GM06990 (cell line): Measurements from ENCODE around the gene RACGAP1.

Source experiments
- DNase-seq: peaks from one replicate; pipeline ENCODE4 v3.0.0-alpha.2; 2011; ENCODE audit not compliant: insufficient read length; ENCODE audit errors: extremely low read depth
- H3K27me3 ChIP-seq: replicated peaks from 2 replicates; pipeline ENCODE4 v1.6.0; 2011; ENCODE audit warnings: low read length; ENCODE audit not compliant: control insufficient read depth, insufficient read depth
- H3K36me3 ChIP-seq: 2 replicates; pipeline ENCODE4 v1.5.1; 2011; ENCODE audit warnings: low read length; ENCODE audit not compliant: control insufficient read depth, insufficient read depth
- H3K4me3 ChIP-seq: replicated peaks from 2 replicates; pipeline ENCODE4 v1.5.1; 2011; ENCODE audit warnings: low read depth, mild to moderate bottlenecking, control low read depth, low read length
- TF ChIP-seq, protein P1 (sequence below): IDR thresholded peaks from 2 replicates; pipeline ENCODE4 v1.5.1; 2011; ENCODE audit warnings: low read length, control low read depth, mild to moderate bottlenecking, inconsistent platforms; ENCODE audit not compliant: insufficient read depth, poor library complexity, severe bottlenecking

Gene RACGAP1

DNA sequence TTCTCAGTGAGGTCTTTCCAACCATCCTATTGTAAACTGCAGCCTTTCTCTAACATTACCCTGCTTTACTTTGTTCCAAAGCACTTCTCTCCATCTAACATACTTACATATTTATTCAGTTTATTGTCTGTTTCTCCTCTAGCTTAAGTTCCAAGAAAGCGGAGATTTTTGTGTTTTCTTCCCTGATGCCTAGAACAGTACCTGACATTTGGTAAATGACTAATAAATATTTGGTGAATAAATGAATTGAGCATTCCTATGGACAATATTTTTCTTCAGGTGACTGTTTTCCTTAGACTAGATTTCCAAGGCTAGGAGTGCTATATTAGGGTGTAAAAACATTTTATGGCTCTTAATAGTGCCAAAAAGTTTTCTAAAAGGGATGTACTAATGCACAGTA is 2.4 kb downstream of the RACGAP1 start:
- no peaks in the 10 kb centered on the region for H3K36me3 ChIP-seq
- no peak overlapping the region for H3K4me3 ChIP-seq
- TF ChIP-seq, protein P1, sequence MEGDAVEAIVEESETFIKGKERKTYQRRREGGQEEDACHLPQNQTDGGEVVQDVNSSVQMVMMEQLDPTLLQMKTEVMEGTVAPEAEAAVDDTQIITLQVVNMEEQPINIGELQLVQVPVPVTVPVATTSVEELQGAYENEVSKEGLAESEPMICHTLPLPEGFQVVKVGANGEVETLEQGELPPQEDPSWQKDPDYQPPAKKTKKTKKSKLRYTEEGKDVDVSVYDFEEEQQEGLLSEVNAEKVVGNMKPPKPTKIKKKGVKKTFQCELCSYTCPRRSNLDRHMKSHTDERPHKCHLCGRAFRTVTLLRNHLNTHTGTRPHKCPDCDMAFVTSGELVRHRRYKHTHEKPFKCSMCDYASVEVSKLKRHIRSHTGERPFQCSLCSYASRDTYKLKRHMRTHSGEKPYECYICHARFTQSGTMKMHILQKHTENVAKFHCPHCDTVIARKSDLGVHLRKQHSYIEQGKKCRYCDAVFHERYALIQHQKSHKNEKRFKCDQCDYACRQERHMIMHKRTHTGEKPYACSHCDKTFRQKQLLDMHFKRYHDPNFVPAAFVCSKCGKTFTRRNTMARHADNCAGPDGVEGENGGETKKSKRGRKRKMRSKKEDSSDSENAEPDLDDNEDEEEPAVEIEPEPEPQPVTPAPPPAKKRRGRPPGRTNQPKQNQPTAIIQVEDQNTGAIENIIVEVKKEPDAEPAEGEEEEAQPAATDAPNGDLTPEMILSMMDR, result no peak

DNA sequence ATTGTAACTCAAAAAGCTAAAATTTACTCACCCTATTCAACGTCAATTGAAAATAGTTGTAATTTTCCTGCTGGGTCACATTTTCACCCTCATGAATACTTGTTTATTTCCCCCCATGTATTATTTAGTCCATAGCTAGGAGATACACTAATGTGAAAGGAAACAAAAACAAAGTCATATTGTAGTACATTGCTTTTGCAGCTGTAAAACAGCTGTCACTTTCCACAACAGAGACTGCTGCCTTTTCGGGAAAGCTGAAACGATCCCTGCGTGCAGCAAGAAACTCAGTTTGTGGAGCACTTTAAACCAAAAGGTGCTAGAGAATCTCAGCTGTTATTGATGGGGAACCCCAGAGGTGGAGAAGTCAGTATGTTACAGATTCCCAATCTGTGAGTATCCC is 4.3 kb downstream of the RACGAP1 start:
- no peak for DNase-seq
- Histone ChIP-seq H3K36me3 (no peaks in the 10 kb centered on the region; the same call in 1 of the 2 replicates), H3K4me3 (no peak overlapping the region), H3K27me3 (no peaks in the 10 kb centered on the region)
- TF ChIP-seq, protein P1, result no peak

More for the DNA sequence above, 2.4 kb downstream of the RACGAP1 start:
- DNase-seq, result no peak
- no peaks in the 10 kb centered on the region for H3K27me3 ChIP-seq

DNA sequence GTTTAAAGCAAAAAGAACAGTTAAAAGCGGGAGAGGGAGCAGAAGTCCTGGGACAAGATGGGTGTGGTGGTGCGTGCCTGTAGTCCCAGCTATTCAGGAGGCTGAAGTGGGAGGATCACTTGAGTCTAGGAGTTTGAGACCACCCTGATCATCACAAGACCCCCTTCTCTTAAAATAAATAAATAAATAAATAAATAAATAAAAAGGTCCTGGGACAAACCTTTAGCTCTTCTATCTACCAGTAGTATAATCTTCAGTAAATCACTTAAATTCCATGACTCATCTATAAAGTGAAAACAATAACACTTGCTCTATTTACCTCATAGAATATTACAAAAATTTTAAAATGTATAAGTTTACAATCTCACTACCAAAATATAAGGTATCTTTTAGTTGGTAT is 5.8 kb downstream of the RACGAP1 start:
- TF ChIP-seq, protein P1, result no peak
- no peak for DNase-seq
- Histone ChIP-seq H3K4me3 (no peak overlapping the region), H3K36me3 (peaks cover 1% of the 10 kb centered on the region), H3K27me3 (no peaks in the 10 kb centered on the region)

DNA sequence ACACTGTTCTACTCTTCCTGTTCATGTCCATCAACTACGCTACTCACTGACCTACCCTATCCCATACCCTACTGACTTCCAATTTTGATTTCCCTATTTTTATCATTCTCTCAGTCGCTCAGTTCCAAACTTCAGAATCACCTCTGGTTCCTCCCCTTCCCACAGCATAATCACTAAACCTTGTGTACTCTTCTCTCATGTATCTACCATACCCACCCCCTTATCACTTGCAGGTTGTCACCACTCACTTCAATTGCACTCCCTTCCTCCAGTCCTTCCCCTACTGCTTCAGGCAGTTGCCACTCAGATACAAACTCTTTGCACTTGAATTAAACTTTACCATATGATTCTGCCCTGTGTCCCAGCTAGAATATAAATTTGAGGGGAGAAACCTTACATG is 6.3 kb downstream of the RACGAP1 start:
- H3K4me3 ChIP-seq, result no peak overlapping the region
- peaks cover 1% of the 10 kb centered on the region for H3K36me3 ChIP-seq
- TF ChIP-seq, protein P1, result no peak
- no peak for DNase-seq
- H3K27me3 ChIP-seq, result no peaks in the 10 kb centered on the region

DNA sequence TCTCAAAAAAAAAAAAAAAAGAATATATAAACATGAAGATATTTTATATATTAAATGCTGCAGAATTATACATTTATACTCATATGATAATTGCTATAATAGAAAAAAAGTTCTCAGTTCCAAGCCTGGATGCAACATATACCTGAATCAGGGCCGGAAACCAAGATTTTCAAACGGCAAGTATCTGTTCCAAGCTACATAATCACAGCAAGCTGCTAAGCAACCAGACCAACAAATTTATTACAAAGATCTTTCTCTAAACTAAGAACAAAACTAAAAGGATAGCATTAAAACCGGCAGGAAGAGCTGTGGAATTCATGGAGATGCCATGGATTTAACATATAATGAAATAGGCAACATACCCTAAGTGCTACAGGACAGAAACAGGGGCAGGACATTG is 7.1 kb downstream of the RACGAP1 start:
- peaks cover 4% of the 10 kb centered on the region for H3K36me3 ChIP-seq
- no peak overlapping the region for H3K4me3 ChIP-seq
- TF ChIP-seq, protein P1, result no peak
- H3K27me3 ChIP-seq, result no peaks in the 10 kb centered on the region
- DNase-seq, result no peak

DNA sequence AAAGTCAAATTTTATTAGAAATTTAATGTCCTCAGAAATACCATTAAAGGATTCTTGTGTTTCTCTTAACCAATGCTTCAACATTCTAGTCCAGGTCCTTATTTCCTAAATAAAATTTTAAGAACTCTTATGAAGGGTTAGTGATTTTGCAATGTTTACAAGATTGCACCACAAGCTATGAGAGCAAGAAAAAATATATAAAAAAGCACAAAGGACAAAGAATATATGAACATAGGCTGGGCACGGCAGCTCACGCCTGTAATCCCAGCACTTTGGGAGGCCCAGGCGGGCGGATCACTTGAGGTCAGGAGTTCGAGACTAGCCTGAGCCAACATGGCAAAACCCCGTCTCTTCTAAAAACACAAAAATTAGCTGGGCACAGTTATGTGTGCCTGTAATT is 7.7 kb downstream of the RACGAP1 start:
- H3K27me3 ChIP-seq, result no peaks in the 10 kb centered on the region
- no peak for DNase-seq
- no peak overlapping the region for H3K4me3 ChIP-seq
- peaks cover 4% of the 10 kb centered on the region for H3K36me3 ChIP-seq
- TF ChIP-seq, protein P1, result no peak
